Mesendoderm (in vitro differentiated cells): Measurements from ENCODE around the gene NR5A2.

Experiments used
- DNase-seq: peaks from one replicate; pipeline ENCODE4 v3.0.0; 2013
- H2AK5ac ChIP-seq: 2 replicates; pipeline ENCODE4 v1.6.1; 2013; ENCODE audit warnings: low read length, inconsistent platforms
- H2BK120ac ChIP-seq: 2 replicates; pipeline ENCODE4 v1.6.1; 2013; ENCODE audit warnings: low read depth, mild to moderate bottlenecking, low read length, moderate library complexity, mixed read lengths
- H2BK15ac ChIP-seq: replicated peaks from 2 replicates; pipeline ENCODE4 v1.6.1; 2013; ENCODE audit warnings: low read depth, mild to moderate bottlenecking, moderate library complexity
- H2BK5ac ChIP-seq: 2 replicates; pipeline ENCODE4 v1.6.1; 2013; ENCODE audit warnings: low read length, inconsistent platforms
- H3K18ac ChIP-seq: 2 replicates; pipeline ENCODE4 v1.6.1; 2013; ENCODE audit warnings: mild to moderate bottlenecking, low read length, mixed read lengths
- H3K23ac ChIP-seq: one replicate; pipeline ENCODE4 v1.6.1; 2013; ENCODE audit warnings: low read length
- H3K27ac ChIP-seq: 2 replicates; pipeline ENCODE4 v1.5.1; 2013; ENCODE audit warnings: low read depth, mild to moderate bottlenecking, inconsistent platforms, low read length, moderate library complexity
- H3K27me3 ChIP-seq: 2 replicates; pipeline ENCODE4 v1.6.1; 2013; ENCODE audit warnings: low read length, control low read depth, mild to moderate bottlenecking, inconsistent platforms; ENCODE audit not compliant: insufficient read depth, poor library complexity
- H3K36me3 ChIP-seq: 2 replicates; pipeline ENCODE4 v1.6.1; 2013; ENCODE audit warnings: low read length, inconsistent platforms; ENCODE audit not compliant: control insufficient read depth, insufficient read depth
- H3K4ac ChIP-seq: one replicate; pipeline ENCODE4 v1.6.1; 2013; ENCODE audit warnings: low read depth, mild to moderate bottlenecking, low read length, moderate library complexity
- H3K4me1 ChIP-seq: 2 replicates; pipeline ENCODE4 v1.6.1; 2013; ENCODE audit warnings: low read depth, low read length, inconsistent platforms; ENCODE audit not compliant: control insufficient read depth
- H3K4me2 ChIP-seq: 2 replicates; pipeline ENCODE4 v1.6.1; 2013; ENCODE audit warnings: low read length
- H3K4me3 ChIP-seq: 2 replicates; pipeline ENCODE4 v1.5.1; 2013; ENCODE audit warnings: mild to moderate bottlenecking, low read length
- H3K56ac ChIP-seq: one replicate; pipeline ENCODE4 v1.6.1; 2013; ENCODE audit warnings: low read length
- H3K79me1 ChIP-seq: 2 replicates; pipeline ENCODE4 v1.6.1; 2013; ENCODE audit warnings: low read length, inconsistent platforms
- H3K79me2 ChIP-seq: 2 replicates; pipeline ENCODE4 v1.6.1; 2013; ENCODE audit warnings: mild to moderate bottlenecking, low read length; ENCODE audit not compliant: control insufficient read depth, insufficient read depth
- H3K9ac ChIP-seq: 2 replicates; pipeline ENCODE4 v1.6.1; 2013; ENCODE audit warnings: low read length, inconsistent platforms
- H4K5ac ChIP-seq: one replicate; pipeline ENCODE4 v1.6.1; 2013; ENCODE audit warnings: low read length
- H4K8ac ChIP-seq: one replicate; pipeline ENCODE4 v1.6.1; 2013; ENCODE audit warnings: low read depth, mild to moderate bottlenecking, control low read depth, low read length, moderate library complexity
- WGBS: extraction: QIAGEN DNeasy Blood & Tissue Kit; methylation state at CpG from one replicate; pipeline ENCODE4 v1.1.7; 2013; ENCODE audit warnings: low lambda C conversion rate, missing lambda C conversion rate; ENCODE audit not compliant: insufficient coverage; ENCODE audit errors: extremely low coverage; 5-methylcytosine and 5-hydroxymethylcytosine counted together

Gene NR5A2

GRCh38 chr1:199995096-199995685, 32.3 kb upstream of the NR5A2 start:
- H3K27ac ChIP-seq = no peak overlapping the region
- no peak overlapping the region for H2AK5ac ChIP-seq
- no peak overlapping the region for H4K8ac ChIP-seq
- no peak for DNase-seq
- H3K79me2 ChIP-seq = no peaks in the 10 kb centered on the region
- H3K27me3 ChIP-seq = no peaks in the 10 kb centered on the region
- no peak overlapping the region for H3K18ac ChIP-seq
- H3K79me1 ChIP-seq = no peaks in the 10 kb centered on the region
- H3K4me1 ChIP-seq = no peaks in the 10 kb centered on the region
- no peak overlapping the region for H3K4me3 ChIP-seq
- H2BK15ac ChIP-seq = no peak overlapping the region
- no peak overlapping the region for H3K4me2 ChIP-seq
- H3K23ac ChIP-seq = no peak overlapping the region
- no peaks in the 10 kb centered on the region for H3K36me3 ChIP-seq
- H3K4ac ChIP-seq = no peak overlapping the region
- H3K56ac ChIP-seq = no peak overlapping the region
- no peak overlapping the region for H4K5ac ChIP-seq
- no peak overlapping the region for H2BK120ac ChIP-seq
- H3K9ac ChIP-seq = no peak overlapping the region
- no CpG with 5 or more reads among the region's 3 CpGs for WGBS
- no peak overlapping the region for H2BK5ac ChIP-seq

- H3K27ac ChIP-seq = no peak overlapping the region
- H3K27me3 ChIP-seq = no peaks in the 10 kb centered on the region
- H3K79me1 ChIP-seq = no peaks in the 10 kb centered on the region
- H3K4me1 ChIP-seq = no peaks in the 10 kb centered on the region
- no peak overlapping the region for H2BK5ac ChIP-seq
- H2AK5ac ChIP-seq = no peak overlapping the region
- no peak overlapping the region for H3K4ac ChIP-seq
- H3K4me2 ChIP-seq = no peak overlapping the region
- no peak overlapping the region for H3K9ac ChIP-seq
- no peak overlapping the region for H2BK15ac ChIP-seq
- no peak overlapping the region for H3K4me3 ChIP-seq
- H3K23ac ChIP-seq = no peak overlapping the region
- H3K18ac ChIP-seq = no peak overlapping the region
- H4K5ac ChIP-seq = no peak overlapping the region
- H4K8ac ChIP-seq = no peak overlapping the region
- H3K56ac ChIP-seq = no peak overlapping the region
- no CpG with 5 or more reads among the region's 6 CpGs for WGBS
- no peaks in the 10 kb centered on the region for H3K79me2 ChIP-seq
- H2BK120ac ChIP-seq = no peak overlapping the region
- no peaks in the 10 kb centered on the region for H3K36me3 ChIP-seq
- no peak for DNase-seq
These were observed 22.3 kb upstream of the NR5A2 start for GRCh38 chr1:200005165-200005564.

GRCh38 chr1:200006711-200007110, 20.8 kb upstream of the NR5A2 start:
- WGBS = no CpG with 5 or more reads among the region's 3 CpGs
- Histone ChIP-seq H4K5ac (no peak overlapping the region), H3K23ac (no peak overlapping the region), H3K79me2 (no peaks in the 10 kb centered on the region), H3K27ac (no peak overlapping the region), H4K8ac (no peak overlapping the region), H3K27me3 (no peaks in the 10 kb centered on the region), H3K4me1 (no peaks in the 10 kb centered on the region), H2BK5ac (no peak overlapping the region), H3K4ac (no peak overlapping the region), H2BK15ac (no peak overlapping the region), H2AK5ac (no peak overlapping the region), H3K9ac (no peak overlapping the region), H3K4me2 (no peak overlapping the region), H3K4me3 (no peak overlapping the region), H3K36me3 (no peaks in the 10 kb centered on the region), H3K18ac (no peak overlapping the region), H3K56ac (no peak overlapping the region), H3K79me1 (no peaks in the 10 kb centered on the region), H2BK120ac (no peak overlapping the region)
- no peak for DNase-seq

GRCh38 chr1:200015811-200016210, 11.7 kb upstream of the NR5A2 start:
- Histone ChIP-seq H3K18ac (no peak overlapping the region), H3K27me3 (no peaks in the 10 kb centered on the region), H4K5ac (no peak overlapping the region), H3K4me3 (no peak overlapping the region), H3K4me1 (no peaks in the 10 kb centered on the region), H2BK120ac (no peak overlapping the region), H2BK5ac (no peak overlapping the region), H4K8ac (no peak overlapping the region), H2AK5ac (no peak overlapping the region), H3K27ac (no peak overlapping the region), H3K9ac (no peak overlapping the region), H3K36me3 (no peaks in the 10 kb centered on the region), H3K79me2 (no peaks in the 10 kb centered on the region), H3K23ac (no peak overlapping the region), H3K4me2 (no peak overlapping the region), H3K56ac (no peak overlapping the region), H2BK15ac (no peak overlapping the region), H3K4ac (no peak overlapping the region), H3K79me1 (no peaks in the 10 kb centered on the region)
- WGBS = no CpG with 5 or more reads among the region's 2 CpGs
- no peak for DNase-seq

GRCh38 chr1:200021577-200022238, 5.8 kb upstream of the NR5A2 start:
- Histone ChIP-seq H3K4me3 (no peak overlapping the region), H3K79me2 (no peaks in the 10 kb centered on the region), H3K36me3 (no peaks in the 10 kb centered on the region), H3K4ac (no peak overlapping the region), H2BK15ac (no peak overlapping the region), H3K27me3 (no peaks in the 10 kb centered on the region), H2AK5ac (no peak overlapping the region), H3K4me2 (no peak overlapping the region), H3K56ac (no peak overlapping the region), H3K79me1 (no peaks in the 10 kb centered on the region), H3K18ac (no peak overlapping the region), H3K4me1 (no peaks in the 10 kb centered on the region), H3K27ac (no peak overlapping the region), H2BK5ac (no peak overlapping the region), H3K23ac (no peak overlapping the region), H4K5ac (no peak overlapping the region), H3K9ac (no peak overlapping the region), H4K8ac (no peak overlapping the region), H2BK120ac (no peak overlapping the region)
- WGBS = no CpG with 5 or more reads among the region's 1 CpG
- DNase-seq = no peak
